Measurements from ENCODE around the gene PRKAR1B. TPM values are rescaled to one million over a fixed set of nuclear protein-coding genes. Genes with fewer than 3 reads are reported as not detected.
A peak's percentile ranks its signal among the peaks of the same experiment; 100 is the strongest.

Gene PRKAR1B
- total and polyA plus RNA-seq, 10 of the 15 experiments (the other 5 are each of a cell fraction or from before 2014, with no cell fraction given), result 1.4 to 45.6 (median 19.3) TPM

DNA sequence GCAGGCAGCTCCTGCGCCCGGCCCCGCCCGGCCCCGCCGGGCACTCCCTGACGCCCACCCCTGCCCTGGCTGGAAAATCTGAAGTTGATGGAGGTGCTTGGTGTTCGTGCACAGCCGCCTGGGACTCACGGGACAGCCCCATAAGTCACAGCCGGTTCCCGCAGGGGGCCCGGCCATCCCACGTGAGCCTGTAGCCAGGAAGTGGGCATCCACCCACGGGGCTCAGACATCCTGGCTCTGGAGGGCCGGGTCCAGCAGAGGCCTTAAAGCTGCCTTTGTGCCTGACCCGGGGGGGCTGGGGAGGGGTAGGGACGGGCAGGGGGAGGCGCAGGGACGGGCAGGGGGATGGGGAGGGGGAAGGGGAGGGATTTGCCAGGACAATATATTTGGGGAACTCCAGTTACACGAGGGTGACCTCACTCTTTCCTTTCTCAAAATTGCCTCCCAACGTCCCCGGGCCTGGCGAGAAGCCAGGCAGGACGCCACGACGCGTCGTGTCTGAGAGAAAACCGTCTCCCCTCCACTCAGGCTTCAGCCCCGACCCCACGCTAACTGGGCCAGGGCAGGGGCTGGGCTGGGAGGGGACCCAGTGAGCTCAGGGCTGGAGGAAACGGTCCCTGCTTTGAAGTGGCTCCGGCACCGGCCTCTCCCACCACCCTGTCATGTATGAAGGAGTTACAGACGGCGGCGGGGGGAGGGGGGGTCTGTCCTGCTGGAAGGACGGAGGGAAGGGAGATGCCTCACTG lies 125.3 kb downstream of the PRKAR1B start (continued):
- TF ChIP-seq IKZF2 (IDR thresholded peaks at IDR 0.05) (peak; percentile 52 to 74), RBBP5 (conservative IDR thresholded peaks at IDR 0.05) (no peak), RAD21 (IDR thresholded peaks at IDR 0.05; ENCODE audit: insufficient read depth, low read depth, low read length) (0 out of 2 replicates have a peak, but pooled peaks have one; percentile 1), ZNF274 (IDR thresholded peaks at IDR 0.05; ENCODE audit: insufficient read depth, insufficient read length) (no peak), SUZ12 (IDR thresholded peaks at IDR 0.05; ENCODE audit: unreplicated experiment) (no peak), FOXK2 (IDR thresholded peaks at IDR 0.05) (no peak), STAT1 (conservative IDR thresholded peaks at IDR 0.05) (no peak), MYB (IDR thresholded peaks at IDR 0.05; ENCODE audit: borderline replicate concordance, low read depth, low read length) (no peak), KDM1A (IDR thresholded peaks at IDR 0.05; ENCODE audit: borderline replicate concordance) (no peak), RUNX3 (IDR thresholded peaks at IDR 0.05; ENCODE audit: low read length) (peak; percentile 73), CHD4 (IDR thresholded peaks at IDR 0.05) (no peak), DPF2 (IDR thresholded peaks at IDR 0.05) (peak; percentile 67), MEF2A (IDR thresholded peaks at IDR 0.05; ENCODE audit: insufficient read depth, low read depth, low read length) (peak; percentile 72; the same call in 1 of the 2 replicates), ZNF384 (IDR thresholded peaks at IDR 0.05; ENCODE audit: borderline replicate concordance, low read depth, low read length) (no peak), RB1 (IDR thresholded peaks at IDR 0.05; ENCODE audit: borderline replicate concordance) (no peak), BMI1 (IDR thresholded peaks at IDR 0.05; ENCODE audit: borderline replicate concordance) (no peak), CREB1 (IDR thresholded peaks at IDR 0.05; ENCODE audit: low read depth) (peak; percentile 59)
- TF ChIP-seq, protein P1, sequence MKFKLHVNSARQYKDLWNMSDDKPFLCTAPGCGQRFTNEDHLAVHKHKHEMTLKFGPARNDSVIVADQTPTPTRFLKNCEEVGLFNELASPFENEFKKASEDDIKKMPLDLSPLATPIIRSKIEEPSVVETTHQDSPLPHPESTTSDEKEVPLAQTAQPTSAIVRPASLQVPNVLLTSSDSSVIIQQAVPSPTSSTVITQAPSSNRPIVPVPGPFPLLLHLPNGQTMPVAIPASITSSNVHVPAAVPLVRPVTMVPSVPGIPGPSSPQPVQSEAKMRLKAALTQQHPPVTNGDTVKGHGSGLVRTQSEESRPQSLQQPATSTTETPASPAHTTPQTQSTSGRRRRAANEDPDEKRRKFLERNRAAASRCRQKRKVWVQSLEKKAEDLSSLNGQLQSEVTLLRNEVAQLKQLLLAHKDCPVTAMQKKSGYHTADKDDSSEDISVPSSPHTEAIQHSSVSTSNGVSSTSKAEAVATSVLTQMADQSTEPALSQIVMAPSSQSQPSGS (IDR thresholded peaks at IDR 0.05; ENCODE audit: low read length), result no peak
- TF ChIP-seq, protein P2, sequence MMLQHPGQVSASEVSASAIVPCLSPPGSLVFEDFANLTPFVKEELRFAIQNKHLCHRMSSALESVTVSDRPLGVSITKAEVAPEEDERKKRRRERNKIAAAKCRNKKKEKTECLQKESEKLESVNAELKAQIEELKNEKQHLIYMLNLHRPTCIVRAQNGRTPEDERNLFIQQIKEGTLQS (IDR thresholded peaks at IDR 0.05; ENCODE audit: borderline replicate concordance, extremely low read depth, low read depth, low read length), result no peak
- TF ChIP-seq, protein P3, sequence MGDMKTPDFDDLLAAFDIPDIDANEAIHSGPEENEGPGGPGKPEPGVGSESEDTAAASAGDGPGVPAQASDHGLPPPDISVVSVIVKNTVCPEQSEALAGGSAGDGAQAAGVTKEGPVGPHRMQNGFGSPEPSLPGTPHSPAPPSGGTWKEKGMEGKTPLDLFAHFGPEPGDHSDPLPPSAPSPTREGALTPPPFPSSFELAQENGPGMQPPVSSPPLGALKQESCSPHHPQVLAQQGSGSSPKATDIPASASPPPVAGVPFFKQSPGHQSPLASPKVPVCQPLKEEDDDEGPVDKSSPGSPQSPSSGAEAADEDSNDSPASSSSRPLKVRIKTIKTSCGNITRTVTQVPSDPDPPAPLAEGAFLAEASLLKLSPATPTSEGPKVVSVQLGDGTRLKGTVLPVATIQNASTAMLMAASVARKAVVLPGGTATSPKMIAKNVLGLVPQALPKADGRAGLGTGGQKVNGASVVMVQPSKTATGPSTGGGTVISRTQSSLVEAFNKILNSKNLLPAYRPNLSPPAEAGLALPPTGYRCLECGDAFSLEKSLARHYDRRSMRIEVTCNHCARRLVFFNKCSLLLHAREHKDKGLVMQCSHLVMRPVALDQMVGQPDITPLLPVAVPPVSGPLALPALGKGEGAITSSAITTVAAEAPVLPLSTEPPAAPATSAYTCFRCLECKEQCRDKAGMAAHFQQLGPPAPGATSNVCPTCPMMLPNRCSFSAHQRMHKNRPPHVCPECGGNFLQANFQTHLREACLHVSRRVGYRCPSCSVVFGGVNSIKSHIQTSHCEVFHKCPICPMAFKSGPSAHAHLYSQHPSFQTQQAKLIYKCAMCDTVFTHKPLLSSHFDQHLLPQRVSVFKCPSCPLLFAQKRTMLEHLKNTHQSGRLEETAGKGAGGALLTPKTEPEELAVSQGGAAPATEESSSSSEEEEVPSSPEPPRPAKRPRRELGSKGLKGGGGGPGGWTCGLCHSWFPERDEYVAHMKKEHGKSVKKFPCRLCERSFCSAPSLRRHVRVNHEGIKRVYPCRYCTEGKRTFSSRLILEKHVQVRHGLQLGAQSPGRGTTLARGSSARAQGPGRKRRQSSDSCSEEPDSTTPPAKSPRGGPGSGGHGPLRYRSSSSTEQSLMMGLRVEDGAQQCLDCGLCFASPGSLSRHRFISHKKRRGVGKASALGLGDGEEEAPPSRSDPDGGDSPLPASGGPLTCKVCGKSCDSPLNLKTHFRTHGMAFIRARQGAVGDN (IDR thresholded peaks at IDR 0.05), result no peak; the same call in 1 of the 2 replicates
- TF ChIP-seq, protein P4, sequence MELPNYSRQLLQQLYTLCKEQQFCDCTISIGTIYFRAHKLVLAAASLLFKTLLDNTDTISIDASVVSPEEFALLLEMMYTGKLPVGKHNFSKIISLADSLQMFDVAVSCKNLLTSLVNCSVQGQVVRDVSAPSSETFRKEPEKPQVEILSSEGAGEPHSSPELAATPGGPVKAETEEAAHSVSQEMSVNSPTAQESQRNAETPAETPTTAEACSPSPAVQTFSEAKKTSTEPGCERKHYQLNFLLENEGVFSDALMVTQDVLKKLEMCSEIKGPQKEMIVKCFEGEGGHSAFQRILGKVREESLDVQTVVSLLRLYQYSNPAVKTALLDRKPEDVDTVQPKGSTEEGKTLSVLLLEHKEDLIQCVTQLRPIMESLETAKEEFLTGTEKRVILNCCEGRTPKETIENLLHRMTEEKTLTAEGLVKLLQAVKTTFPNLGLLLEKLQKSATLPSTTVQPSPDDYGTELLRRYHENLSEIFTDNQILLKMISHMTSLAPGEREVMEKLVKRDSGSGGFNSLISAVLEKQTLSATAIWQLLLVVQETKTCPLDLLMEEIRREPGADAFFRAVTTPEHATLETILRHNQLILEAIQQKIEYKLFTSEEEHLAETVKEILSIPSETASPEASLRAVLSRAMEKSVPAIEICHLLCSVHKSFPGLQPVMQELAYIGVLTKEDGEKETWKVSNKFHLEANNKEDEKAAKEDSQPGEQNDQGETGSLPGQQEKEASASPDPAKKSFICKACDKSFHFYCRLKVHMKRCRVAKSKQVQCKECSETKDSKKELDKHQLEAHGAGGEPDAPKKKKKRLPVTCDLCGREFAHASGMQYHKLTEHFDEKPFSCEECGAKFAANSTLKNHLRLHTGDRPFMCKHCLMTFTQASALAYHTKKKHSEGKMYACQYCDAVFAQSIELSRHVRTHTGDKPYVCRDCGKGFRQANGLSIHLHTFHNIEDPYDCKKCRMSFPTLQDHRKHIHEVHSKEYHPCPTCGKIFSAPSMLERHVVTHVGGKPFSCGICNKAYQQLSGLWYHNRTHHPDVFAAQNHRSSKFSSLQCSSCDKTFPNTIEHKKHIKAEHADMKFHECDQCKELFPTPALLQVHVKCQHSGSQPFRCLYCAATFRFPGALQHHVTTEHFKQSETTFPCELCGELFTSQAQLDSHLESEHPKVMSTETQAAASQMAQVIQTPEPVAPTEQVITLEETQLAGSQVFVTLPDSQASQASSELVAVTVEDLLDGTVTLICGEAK (IDR thresholded peaks at IDR 0.05; ENCODE audit: borderline replicate concordance), result no peak

Data from GM12878 (cell line).